Epithelial cell of esophagus (primary cell): ENCODE measurements around the gene HSPB6.

Experiments used
- DNase-seq: peaks from one replicate; pipeline ENCODE4 v3.0.0; 2010; ENCODE audit warnings: low read depth
- H3K4me3 ChIP-seq: 2 replicates; pipeline ENCODE4 v1.5.1; 2011; ENCODE audit warnings: mild to moderate bottlenecking, low read length, control low read depth
- TF ChIP-seq, protein P1 (sequence below): IDR thresholded peaks from 2 replicates; pipeline ENCODE4 v1.5.1; 2011; ENCODE audit warnings: low read depth, mild to moderate bottlenecking, low read length, control low read depth, inconsistent platforms; ENCODE audit not compliant: insufficient read depth; ENCODE audit errors: missing control alignments

The HSPB6 gene

DNA sequence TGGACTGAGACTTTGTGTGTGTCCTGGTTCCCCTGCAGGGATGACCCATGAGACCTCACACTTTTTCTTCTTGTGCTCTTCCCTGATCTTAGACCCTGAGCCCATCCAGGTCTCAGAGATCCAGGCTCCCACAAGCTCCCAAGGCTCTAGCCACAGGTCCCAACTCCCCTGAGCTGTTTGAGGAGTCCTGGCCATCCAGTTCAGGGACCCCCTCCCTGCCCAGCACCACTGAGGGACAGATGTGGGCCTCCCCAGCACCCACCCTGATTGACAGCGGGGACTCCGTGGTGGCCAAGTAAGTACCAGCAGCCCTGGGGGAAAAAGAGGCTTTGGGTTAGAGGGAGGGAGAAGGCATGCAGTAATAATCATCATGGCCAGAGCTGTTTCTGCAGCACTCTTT, 2.9 kb upstream of the HSPB6 start:
- H3K4me3 ChIP-seq, result no peak overlapping the region
- TF ChIP-seq, protein P1, sequence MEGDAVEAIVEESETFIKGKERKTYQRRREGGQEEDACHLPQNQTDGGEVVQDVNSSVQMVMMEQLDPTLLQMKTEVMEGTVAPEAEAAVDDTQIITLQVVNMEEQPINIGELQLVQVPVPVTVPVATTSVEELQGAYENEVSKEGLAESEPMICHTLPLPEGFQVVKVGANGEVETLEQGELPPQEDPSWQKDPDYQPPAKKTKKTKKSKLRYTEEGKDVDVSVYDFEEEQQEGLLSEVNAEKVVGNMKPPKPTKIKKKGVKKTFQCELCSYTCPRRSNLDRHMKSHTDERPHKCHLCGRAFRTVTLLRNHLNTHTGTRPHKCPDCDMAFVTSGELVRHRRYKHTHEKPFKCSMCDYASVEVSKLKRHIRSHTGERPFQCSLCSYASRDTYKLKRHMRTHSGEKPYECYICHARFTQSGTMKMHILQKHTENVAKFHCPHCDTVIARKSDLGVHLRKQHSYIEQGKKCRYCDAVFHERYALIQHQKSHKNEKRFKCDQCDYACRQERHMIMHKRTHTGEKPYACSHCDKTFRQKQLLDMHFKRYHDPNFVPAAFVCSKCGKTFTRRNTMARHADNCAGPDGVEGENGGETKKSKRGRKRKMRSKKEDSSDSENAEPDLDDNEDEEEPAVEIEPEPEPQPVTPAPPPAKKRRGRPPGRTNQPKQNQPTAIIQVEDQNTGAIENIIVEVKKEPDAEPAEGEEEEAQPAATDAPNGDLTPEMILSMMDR, result no peak

GRCh38 chr19:35757749-35758608, 1.1 kb upstream of the HSPB6 start, which contains the start of gene PROSER3:
TSS of gene PROSER3 (plus strand) at chr19:35758176. CDS start at chr19:35758216, 40 bp downstream.
- TF ChIP-seq, protein P1, result no peak
- DNase-seq, result peak; percentile 100
- H3K4me3 ChIP-seq, result peak within 1 kb of the TSS; percentile 99

More for the DNA sequence above, 2.9 kb upstream of the HSPB6 start:
- DNase-seq, result no peak

- TF ChIP-seq, protein P1, result no peak
- peak overlapping the region; percentile 41 for H3K4me3 ChIP-seq
- DNase-seq, result no peak
These were observed 461 bp upstream of the HSPB6 start for GRCh38 chr19:35757231-35757748.

DNA sequence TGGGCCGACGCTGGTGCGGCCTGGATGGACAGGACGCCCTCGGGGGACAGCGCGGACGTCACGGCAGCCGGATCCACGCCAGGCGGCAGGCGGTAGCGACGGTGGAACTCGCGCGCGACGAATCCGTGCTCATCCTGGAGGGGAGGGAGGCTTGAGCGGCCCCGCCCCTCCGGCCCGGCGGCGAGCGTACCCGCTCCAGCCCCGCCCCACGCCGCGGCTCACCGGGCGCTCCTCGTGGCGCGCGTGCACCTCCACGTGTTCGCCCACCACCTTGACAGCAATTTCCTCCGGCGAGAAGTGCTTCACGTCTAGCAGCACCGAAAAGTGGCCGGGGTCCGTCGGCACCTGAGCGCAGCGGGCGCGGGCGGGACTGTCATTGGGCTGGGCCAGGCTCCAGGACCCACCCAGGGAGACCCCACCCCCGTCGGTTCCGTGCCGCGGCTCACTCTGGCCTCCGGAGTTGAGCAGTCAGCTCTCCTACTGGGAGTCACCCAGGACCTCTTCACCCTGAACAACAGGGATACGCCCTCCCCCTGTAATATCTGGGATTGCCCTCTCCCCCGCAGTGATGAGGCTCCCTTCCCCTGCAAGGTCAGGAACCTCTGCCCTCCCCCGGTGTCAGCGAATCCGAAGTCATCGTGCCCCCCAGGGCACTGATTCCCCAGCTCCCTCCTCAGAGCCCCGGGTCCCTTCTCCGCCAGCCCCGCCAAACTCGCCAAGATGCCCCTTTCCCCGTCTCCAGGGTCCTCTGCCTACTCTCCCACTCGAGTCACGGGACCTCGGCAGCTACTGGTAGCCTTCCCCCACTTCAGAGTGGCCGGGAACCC, 1.1 kb downstream of the HSPB6 start:
- DNase-seq, result peak; percentile 55
- TF ChIP-seq, protein P1, result no peak
- H3K4me3 ChIP-seq, result peak overlapping the region; percentile 28

DNA sequence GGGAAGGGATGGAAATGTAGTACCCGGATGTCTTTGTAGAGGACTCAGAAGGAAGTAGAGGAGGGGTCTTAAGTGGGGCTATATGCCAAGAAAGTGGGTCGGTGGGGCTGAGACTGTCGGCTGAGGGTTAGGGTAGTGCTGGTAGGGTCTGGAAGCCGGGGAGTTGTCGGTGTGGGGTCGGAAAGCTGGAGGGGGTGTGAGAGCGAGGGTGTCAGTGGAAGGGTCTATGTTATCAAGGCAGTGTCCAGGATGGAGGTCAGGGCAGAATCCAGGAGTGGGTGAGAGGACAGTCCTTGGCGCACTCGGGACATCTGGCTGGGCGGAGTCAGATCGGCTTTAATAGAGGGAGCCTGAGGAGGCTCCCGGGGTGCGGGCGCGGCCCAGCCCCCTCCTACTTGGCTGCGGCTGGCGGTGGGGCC, 1.7 kb downstream of the HSPB6 start:
- TF ChIP-seq, protein P1, result no peak
- DNase-seq, result no peak
- H3K4me3 ChIP-seq, result peak overlapping the region; percentile 22

- DNase-seq, result no peak
- H3K4me3 ChIP-seq, result no peak overlapping the region
- TF ChIP-seq, protein P1, result no peak
These were observed 2.3 kb downstream of the HSPB6 start for GRCh38 chr19:35754370-35755130.
